GM12874 (cell line): ENCODE data around the gene ERCC4.

Experiments
- TF ChIP-seq, protein P1 (sequence below): IDR thresholded peaks from 2 replicates; pipeline ENCODE4 v1.5.1; 2011; ENCODE audit warnings: low read depth, mild to moderate bottlenecking, control low read depth, low read length, moderate library complexity; ENCODE audit not compliant: insufficient read depth

ERCC4 gene

DNA sequence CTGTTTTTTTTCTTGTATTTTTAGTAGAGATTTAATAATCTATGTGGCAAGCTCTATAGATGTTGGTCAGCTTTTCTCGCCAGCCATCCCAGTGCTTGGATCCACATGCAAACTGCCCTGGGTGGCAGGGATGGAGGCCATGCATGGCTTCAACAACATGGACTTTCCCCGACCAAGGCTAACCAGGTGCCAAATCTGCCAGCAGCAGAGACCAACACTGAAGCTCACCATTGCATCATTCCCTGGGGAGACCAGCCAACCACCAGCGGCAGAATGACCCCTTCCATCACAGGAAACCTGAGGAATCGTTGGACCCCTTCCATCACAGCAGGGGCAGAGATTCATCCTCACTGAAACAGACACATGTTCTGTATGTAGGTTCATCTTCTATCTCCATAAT lies 27.7 kb upstream of the ERCC4 start:
- TF ChIP-seq, protein P1, sequence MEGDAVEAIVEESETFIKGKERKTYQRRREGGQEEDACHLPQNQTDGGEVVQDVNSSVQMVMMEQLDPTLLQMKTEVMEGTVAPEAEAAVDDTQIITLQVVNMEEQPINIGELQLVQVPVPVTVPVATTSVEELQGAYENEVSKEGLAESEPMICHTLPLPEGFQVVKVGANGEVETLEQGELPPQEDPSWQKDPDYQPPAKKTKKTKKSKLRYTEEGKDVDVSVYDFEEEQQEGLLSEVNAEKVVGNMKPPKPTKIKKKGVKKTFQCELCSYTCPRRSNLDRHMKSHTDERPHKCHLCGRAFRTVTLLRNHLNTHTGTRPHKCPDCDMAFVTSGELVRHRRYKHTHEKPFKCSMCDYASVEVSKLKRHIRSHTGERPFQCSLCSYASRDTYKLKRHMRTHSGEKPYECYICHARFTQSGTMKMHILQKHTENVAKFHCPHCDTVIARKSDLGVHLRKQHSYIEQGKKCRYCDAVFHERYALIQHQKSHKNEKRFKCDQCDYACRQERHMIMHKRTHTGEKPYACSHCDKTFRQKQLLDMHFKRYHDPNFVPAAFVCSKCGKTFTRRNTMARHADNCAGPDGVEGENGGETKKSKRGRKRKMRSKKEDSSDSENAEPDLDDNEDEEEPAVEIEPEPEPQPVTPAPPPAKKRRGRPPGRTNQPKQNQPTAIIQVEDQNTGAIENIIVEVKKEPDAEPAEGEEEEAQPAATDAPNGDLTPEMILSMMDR: no peak

DNA sequence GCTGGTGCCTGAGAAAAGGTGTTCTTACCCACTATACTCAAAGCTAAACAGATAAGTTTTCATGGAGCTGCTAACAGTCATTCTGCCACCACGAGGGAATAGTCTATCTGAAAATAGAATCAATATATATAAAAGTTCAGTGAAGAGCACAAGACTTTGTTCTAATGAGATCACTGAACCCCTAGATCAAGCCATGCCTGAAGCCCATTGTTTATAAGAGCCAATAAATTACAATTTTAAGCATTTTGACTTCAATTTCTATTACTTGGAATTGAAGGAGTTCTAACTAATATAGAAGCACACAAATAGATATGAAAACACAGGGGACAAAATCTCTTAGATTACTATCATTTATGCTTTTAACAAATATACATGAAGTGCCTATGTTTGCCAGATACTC lies 24.4 kb upstream of the ERCC4 start:
- TF ChIP-seq, protein P1: no peak

DNA sequence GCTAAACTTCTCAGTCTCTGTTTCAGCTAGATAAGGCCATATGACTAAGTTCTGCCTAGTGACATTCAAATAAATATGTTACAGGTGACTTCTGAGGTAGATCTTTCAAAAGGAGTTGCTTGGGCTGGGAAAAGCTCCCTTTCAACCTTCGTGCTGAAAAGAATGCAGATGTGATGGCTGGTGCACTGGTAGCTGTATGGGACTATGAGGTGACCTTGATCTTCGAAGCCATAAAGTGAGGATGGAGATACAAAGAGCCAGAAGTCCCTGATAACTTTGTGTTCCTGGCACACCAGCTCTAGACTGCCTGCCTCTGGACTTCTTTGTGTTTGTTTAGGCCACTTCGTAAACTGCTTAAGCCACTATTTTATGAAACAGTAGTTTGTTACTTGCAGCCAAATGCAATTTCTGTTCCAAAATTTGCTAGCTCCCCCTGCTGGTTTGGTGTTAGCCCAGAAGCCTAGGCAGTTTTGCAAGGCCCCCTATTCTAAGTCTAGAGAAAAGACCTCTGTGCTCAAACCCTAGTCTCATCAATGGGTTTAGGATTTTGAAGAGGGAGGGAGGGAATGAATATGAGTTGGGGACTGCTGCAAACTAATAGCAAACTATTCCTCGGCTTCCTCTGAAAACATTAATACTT lies 23.3 kb upstream of the ERCC4 start:
- TF ChIP-seq, protein P1: peak; percentile 17; the same call in 1 of the 2 replicates

DNA sequence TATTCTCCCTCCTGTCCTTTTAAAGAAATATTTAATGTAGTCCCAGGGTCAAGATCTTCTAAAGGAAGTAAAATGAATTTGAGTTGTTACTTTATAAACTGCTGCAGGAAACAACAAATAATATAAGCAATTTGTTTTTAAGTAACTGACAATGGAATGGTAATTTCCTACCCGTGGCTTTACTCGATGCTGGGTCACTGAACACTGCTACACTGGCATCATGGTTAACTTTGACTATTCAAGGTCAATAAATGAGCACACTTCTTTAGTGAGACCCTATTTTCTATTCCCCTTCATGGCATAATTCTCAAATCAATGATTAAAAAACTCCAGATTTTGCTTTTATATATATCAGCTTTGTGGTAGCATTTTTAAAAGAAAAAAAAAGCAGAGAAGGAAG lies 22.1 kb upstream of the ERCC4 start:
- TF ChIP-seq, protein P1: no peak

DNA sequence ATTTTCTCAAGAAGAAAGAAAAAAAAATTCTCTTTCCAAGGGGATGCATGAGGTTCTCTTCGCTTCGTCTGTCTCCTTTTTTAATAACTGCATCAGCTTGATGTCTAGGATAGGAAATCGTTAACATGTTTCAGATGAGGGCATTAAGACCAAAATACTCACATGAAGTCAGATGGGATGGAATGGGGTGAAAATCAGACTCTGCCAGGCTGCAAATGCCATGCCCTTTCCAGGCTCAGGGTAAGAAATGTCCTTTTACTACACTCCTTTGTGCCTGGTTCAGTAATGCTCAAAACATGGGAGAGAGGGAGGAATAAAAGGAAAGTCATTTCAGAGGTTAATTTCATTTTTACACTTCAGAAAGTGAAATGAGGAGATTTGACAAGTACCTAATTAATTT lies 21.7 kb upstream of the ERCC4 start:
- TF ChIP-seq, protein P1: no peak

DNA sequence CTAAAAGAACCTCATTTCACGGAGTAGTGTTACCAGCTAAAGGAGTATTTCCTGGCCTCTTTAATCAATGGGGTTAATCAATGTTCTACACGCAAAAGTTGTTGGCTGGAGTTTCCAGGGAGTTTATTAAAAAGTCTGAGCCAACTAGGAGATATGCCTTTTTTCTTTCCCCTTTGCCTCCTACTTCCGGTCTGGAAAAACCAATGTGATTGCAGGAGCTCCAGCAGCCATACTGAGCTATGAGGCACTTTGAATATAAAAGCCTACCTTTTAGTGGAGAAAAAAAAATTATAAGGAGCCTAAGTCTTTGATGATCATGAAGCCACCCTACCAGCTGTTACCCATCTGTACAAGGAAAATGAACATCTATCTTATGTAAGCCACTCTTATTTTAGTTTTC lies 17.9 kb upstream of the ERCC4 start:
- TF ChIP-seq, protein P1: no peak

DNA sequence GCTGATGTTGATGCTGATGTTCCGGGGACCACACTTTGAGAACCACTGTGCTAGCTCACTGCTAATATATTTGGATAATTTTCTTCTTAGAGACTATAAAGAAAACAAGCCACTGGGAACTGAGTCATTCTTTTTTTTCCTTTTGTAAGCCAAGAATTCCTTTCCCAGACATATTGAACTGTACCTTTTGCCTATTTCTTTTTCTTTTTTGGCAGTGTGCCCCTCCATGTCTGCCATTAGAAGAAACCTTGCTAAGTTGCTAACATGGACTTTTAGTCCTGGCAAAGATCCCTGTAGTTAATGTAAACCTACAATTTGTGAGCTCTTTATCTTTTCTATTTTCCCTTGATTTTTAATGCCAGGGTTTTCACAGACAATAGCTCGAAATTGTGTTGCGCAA lies 17.3 kb upstream of the ERCC4 start:
- TF ChIP-seq, protein P1: no peak
